ENCODE results near the gene PATE1.

The PATE1 gene

DNA sequence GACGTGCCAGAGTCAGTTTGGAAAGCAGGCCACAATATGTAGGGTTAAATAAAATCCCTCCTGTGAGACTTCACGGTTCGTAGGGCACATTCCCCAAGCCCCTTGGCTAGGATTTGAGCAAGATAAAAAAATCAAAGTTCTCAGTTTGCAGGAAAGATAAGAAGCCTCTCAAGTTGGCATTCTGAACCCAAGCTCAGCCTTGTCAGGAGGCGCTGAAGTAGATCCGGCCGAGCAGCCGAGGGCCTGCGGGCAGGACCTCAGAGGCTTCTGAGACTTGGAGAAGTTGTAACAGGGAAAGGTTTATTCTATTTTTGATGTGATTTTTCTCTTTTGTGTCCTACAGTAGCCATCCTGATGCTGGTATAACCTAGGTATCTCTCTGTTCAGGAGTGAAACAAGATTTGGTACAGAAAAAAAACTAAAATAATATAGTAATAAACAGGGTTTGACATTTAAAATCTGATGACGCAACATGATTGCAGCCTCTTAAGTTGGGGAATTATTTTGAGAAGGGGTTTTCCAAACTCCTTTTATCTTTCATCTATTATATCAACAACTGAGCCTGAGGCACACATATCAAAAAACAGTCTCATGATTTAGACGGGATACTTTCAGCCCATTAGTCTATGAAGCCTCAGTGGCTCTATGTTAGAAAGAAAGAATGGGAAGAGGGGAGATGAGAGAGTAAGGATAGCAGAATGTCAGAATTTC, 22.4 kb downstream of the PATE1 start:
- Histone ChIP-seq H3K4me3 (ENCODE audit: insufficient read depth, low read length, poor library complexity, severe bottlenecking) (no peak overlapping the region), H3K36me3 (ENCODE audit: low read length) (no peaks in the 10 kb centered on the region), H3K27ac (ENCODE audit: low read depth, low read length) (no peak overlapping the region), H4K20me1 (ENCODE audit: low read depth, low read length) (no peaks in the 10 kb centered on the region), H2AFZ (ENCODE audit: low read depth, low read length, severe bottlenecking) (no peak overlapping the region), H3F3A (ENCODE audit: insufficient read depth) (no peaks in the 10 kb centered on the region), H3K79me2 (ENCODE audit: insufficient read depth, low read length) (no peaks in the 10 kb centered on the region), H3K9me2 (replicated peaks; ENCODE audit: insufficient read depth, low read length) (no peaks in the 10 kb centered on the region), H3K27me3 (ENCODE audit: low read length) (no peaks in the 10 kb centered on the region), H3K9ac (ENCODE audit: low read length) (no peak overlapping the region), H3K4me2 (ENCODE audit: low read depth, low read length, poor library complexity, severe bottlenecking) (no peak overlapping the region), H3K9me3 (ENCODE audit: insufficient read depth, low read length) (no peaks in the 10 kb centered on the region)
- TF ChIP-seq CTCF (IDR thresholded peaks at IDR 0.05; ENCODE audit: insufficient read depth, low read length, poor library complexity, severe bottlenecking) (no peak), EZH2phosphoT487 (conservative IDR thresholded peaks at IDR 0.05; ENCODE audit: low read length) (no peak)

DNA sequence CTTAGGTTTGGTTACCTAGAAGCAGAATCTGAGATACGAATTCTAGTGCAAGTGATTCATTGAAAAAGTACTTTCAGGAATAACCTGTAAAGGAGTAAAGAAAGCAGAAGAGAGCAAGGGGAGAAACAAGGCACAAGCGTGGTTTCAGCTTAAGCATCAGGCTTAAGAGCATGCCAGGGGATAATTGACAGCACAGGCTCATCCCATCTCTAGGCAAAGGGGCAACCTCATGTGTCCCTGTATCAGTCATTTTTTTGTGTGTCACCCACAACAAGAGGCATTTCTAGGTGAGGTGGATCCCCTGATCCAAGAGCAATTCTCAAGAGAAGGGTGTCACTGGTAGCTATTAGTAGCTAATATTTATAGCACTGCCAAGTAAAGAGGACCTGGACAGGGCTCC, 24.5 kb downstream of the PATE1 start:
- no peaks in the 10 kb centered on the region for H3K36me3 ChIP-seq (ENCODE audit: low read length)
- no peak overlapping the region for H3K4me3 ChIP-seq (ENCODE audit: insufficient read depth, low read length, poor library complexity, severe bottlenecking)
- no peak for TF ChIP-seq CTCF (IDR thresholded peaks at IDR 0.05; ENCODE audit: insufficient read depth, low read length, poor library complexity, severe bottlenecking)
- no peak for TF ChIP-seq EZH2phosphoT487 (conservative IDR thresholded peaks at IDR 0.05; ENCODE audit: low read length)
- H3K79me2 ChIP-seq (ENCODE audit: insufficient read depth, low read length) = no peaks in the 10 kb centered on the region
- no peak overlapping the region for H3K9ac ChIP-seq (ENCODE audit: low read length)
- no peak overlapping the region for H2AFZ ChIP-seq (ENCODE audit: low read depth, low read length, severe bottlenecking)
- H3F3A ChIP-seq (ENCODE audit: insufficient read depth) = no peaks in the 10 kb centered on the region
- H3K9me2 ChIP-seq (replicated peaks; ENCODE audit: insufficient read depth, low read length) = no peaks in the 10 kb centered on the region
- no peak overlapping the region for H3K4me2 ChIP-seq (ENCODE audit: low read depth, low read length, poor library complexity, severe bottlenecking)
- no peaks in the 10 kb centered on the region for H3K9me3 ChIP-seq (ENCODE audit: insufficient read depth, low read length)
- H3K27me3 ChIP-seq (ENCODE audit: low read length) = no peaks in the 10 kb centered on the region
- H4K20me1 ChIP-seq (ENCODE audit: low read depth, low read length) = no peaks in the 10 kb centered on the region
- H3K27ac ChIP-seq (ENCODE audit: low read depth, low read length) = no peak overlapping the region

- no peak overlapping the region for H3K4me3 ChIP-seq (ENCODE audit: insufficient read depth, low read length, poor library complexity, severe bottlenecking)
- H3K27ac ChIP-seq (ENCODE audit: low read depth, low read length) = no peak overlapping the region
These were observed 26.9 kb downstream of the PATE1 start for GRCh38 chr11:125772834-125773505.

More at GRCh38 chr11:125772834-125773505, 26.9 kb downstream of the PATE1 start:
- H3F3A ChIP-seq (ENCODE audit: insufficient read depth) = no peaks in the 10 kb centered on the region
- no peak overlapping the region for H2AFZ ChIP-seq (ENCODE audit: low read depth, low read length, severe bottlenecking)
- H4K20me1 ChIP-seq (ENCODE audit: low read depth, low read length) = no peaks in the 10 kb centered on the region
- TF ChIP-seq CTCF (IDR thresholded peaks at IDR 0.05; ENCODE audit: insufficient read depth, low read length, poor library complexity, severe bottlenecking) (no peak), EZH2phosphoT487 (conservative IDR thresholded peaks at IDR 0.05; ENCODE audit: low read length) (no peak)
- no peak overlapping the region for H3K9ac ChIP-seq (ENCODE audit: low read length)
- H3K9me2 ChIP-seq (replicated peaks; ENCODE audit: insufficient read depth, low read length) = no peaks in the 10 kb centered on the region
- H3K27me3 ChIP-seq (ENCODE audit: low read length) = no peaks in the 10 kb centered on the region
- no peaks in the 10 kb centered on the region for H3K9me3 ChIP-seq (ENCODE audit: insufficient read depth, low read length)
- no peaks in the 10 kb centered on the region for H3K36me3 ChIP-seq (ENCODE audit: low read length)
- no peaks in the 10 kb centered on the region for H3K79me2 ChIP-seq (ENCODE audit: insufficient read depth, low read length)
- no peak overlapping the region for H3K4me2 ChIP-seq (ENCODE audit: low read depth, low read length, poor library complexity, severe bottlenecking)
